Spleen (tissue), 11 donors: ENCODE data around the gene TMEM129. TPM values are rescaled to one million over a fixed set of nuclear protein-coding genes. Genes with fewer than 3 reads are reported as not detected.

Source experiments
- DNase-seq: peaks from one replicate; pipeline ENCODE4 v3.0.0-alpha.2; 2020
- H3K27ac ChIP-seq, 8 donors: fragments of 200-600 bp; sonication (generic) in 7 of 8; 1 replicate in 4 of 8; 2 replicates in 4 of 8; pipeline versions ENCODE4 v1.5.0 to v1.8.0; 2016 to 2021; ENCODE audit warnings: inconsistent platforms in 4 of 8, mild to moderate bottlenecking in 4 of 8, moderate library complexity in 1 of 8
- H3K27me3 ChIP-seq, 7 donors: fragments of 200-600 bp; sonication (generic) in 6 of 7; replicated peaks in 1 of 7; 1 replicate in 4 of 7; 2 replicates in 3 of 7; pipeline versions ENCODE4 v1.5.0 to v1.8.0; 2016 to 2021; ENCODE audit warnings: inconsistent platforms in 3 of 7, mild to moderate bottlenecking in 1 of 7
- H3K36me3 ChIP-seq, 6 donors: fragments of 200-600 bp; sonication (generic) in 5 of 6; 1 replicate in 4 of 6; 2 replicates in 2 of 6; pipeline versions ENCODE4 v1.5.0 to v1.8.0; 2016 to 2021; ENCODE audit warnings: inconsistent platforms in 2 of 6
- H3K4me1 ChIP-seq, 6 donors: fragments of 200-600 bp; sonication (generic) in 5 of 6; 1 replicate in 3 of 6; 2 replicates in 3 of 6; pipeline versions ENCODE4 v1.5.0 to v1.8.0; 2016 to 2021; ENCODE audit warnings: inconsistent platforms in 3 of 6
- H3K4me3 ChIP-seq, 8 donors: fragments of 200-600 bp; sonication (generic) in 7 of 8; 1 replicate in 4 of 8; 2 replicates in 4 of 8; pipeline versions ENCODE4 v1.5.0 to v1.8.0; 2016 to 2021; ENCODE audit warnings: inconsistent platforms in 4 of 8, mild to moderate bottlenecking in 4 of 8, moderate library complexity in 2 of 8
- H3K9me3 ChIP-seq, 8 donors: fragments of 200-600 bp; sonication (generic) in 7 of 8; 1 replicate in 4 of 8; 2 replicates in 4 of 8; pipeline versions ENCODE4 v1.5.0 to v1.8.0; 2016 to 2021; ENCODE audit warnings: inconsistent platforms in 4 of 8
- POLR2A ChIP-seq, 3 donors: fragments of 450-650 bp; IDR thresholded peaks; one replicate each; pipeline ENCODE4 v1.5.1; 2017; ENCODE audit warnings: antibody characterized with exemption in 3 of 3, mild to moderate bottlenecking in 1 of 3
- POLR2AphosphoS5 ChIP-seq, 3 donors: sonication (generic); formaldehyde crosslinking; IDR thresholded peaks; one replicate each; pipeline ENCODE4 v1.5.1; 2017; ENCODE audit warnings: antibody characterized with exemption in 3 of 3
- whole genome bisulfite sequencing, 5 donors: extraction: QIAGEN DNeasy Blood & Tissue Kit in 3 of 5; methylation state at CpG; one replicate each; pipeline versions ENCODE4 v1.1.5 to v1.1.7; 2013 to 2018; 5-methylcytosine and 5-hydroxymethylcytosine counted together
- intact Hi-C: fragments of 100-400 bp; cut with DNase I; formaldehyde crosslinking; loops from one replicate; pipeline ENCODE4 v1.15.0; 2023; ENCODE audit warnings: low total_unique reads
- polyA plus RNA-seq, 3 donors: library from polyadenylated mRNA; stranded (reverse); fragments of 200-250 nt; gene quantifications; one replicate each; pipeline ENCODE4 v1.2.1, GENCODE V29; 2013
- total RNA-seq, 7 donors: library from RNA; depleted of rRNA in 3 of 7; stranded (reverse); fragments of >200 nt in 3 of 7; fragmentation: NEBNext Ultra II Directional in 4 of 7; extraction: Animal tissue kit (Norgen Biotek cat#: 25700) in 4 of 7; gene quantifications; one replicate each; pipeline versions ENCODE4 v1.1.0 to v1.2.1, GENCODE V29; 2016 to 2021
- TF ChIP-seq, protein P1 (sequence below), 11 experiments: fragments of 200-600 bp in 7 of 11; fragments of 450-650 bp in 4 of 11; sonication (generic) in 4 of 11; IDR thresholded peaks in 8 of 11; conservative IDR thresholded peaks in 3 of 11; 1 replicate in 7 of 11; 2 replicates in 4 of 11; pipeline versions ENCODE4 v1.4.0 to v1.8.0; 2016 to 2021; ENCODE audit warnings: antibody characterized with exemption in 11 of 11, inconsistent platforms in 4 of 11, mild to moderate bottlenecking in 1 of 11
- donor health status: healthy with polysubstance abuse.
- donor health status: DM: no; HTN: no; CAD: no; lungs with moderate emphysema.
- donor health status: DM: no; HTN: no; CAD: no.
- donor health status: Bipolar disorder and iron deficiency.
- donor health status: healthy.
- donor health status: DM: no; HTN: no; CAD: no.
- donor health status: DM: yes; HTN: yes; CAD: no.

Gene TMEM129
- total and polyA plus RNA-seq, 10 donors: 17.2 to 51.0 (median 32.5) TPM

DNA sequence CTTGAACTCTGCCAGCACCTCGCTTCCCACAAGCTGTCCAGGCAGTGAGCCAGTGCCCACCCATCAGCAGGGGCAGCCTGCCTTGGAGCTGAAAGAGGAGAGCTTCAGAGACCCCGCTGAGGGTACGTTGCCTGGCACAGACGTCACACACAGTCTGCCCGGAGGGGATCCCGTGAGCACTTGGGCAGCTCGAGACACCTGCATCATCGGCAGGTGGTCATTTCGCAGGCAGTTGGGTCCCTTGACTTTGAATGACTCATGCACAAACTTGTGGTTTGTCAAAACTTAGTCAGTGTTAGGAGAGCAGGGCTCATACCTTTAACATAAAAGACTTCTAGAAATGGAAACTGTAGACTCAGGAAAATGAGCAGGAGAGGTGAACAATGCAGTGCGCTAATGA lies 10.1 kb upstream of the TMEM129 start:
- TF ChIP-seq POLR2AphosphoS5 (IDR thresholded peaks at IDR 0.05): no peak
- TF ChIP-seq, protein P1, sequence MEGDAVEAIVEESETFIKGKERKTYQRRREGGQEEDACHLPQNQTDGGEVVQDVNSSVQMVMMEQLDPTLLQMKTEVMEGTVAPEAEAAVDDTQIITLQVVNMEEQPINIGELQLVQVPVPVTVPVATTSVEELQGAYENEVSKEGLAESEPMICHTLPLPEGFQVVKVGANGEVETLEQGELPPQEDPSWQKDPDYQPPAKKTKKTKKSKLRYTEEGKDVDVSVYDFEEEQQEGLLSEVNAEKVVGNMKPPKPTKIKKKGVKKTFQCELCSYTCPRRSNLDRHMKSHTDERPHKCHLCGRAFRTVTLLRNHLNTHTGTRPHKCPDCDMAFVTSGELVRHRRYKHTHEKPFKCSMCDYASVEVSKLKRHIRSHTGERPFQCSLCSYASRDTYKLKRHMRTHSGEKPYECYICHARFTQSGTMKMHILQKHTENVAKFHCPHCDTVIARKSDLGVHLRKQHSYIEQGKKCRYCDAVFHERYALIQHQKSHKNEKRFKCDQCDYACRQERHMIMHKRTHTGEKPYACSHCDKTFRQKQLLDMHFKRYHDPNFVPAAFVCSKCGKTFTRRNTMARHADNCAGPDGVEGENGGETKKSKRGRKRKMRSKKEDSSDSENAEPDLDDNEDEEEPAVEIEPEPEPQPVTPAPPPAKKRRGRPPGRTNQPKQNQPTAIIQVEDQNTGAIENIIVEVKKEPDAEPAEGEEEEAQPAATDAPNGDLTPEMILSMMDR (IDR thresholded peaks at IDR 0.05 in 8 of 11, conservative IDR thresholded peaks at IDR 0.05 in 3 of 11): no peak
- TF ChIP-seq POLR2A (IDR thresholded peaks at IDR 0.05): no peak
- intact Hi-C loops: no loop called here
- 73 to 85% (median 79%) methylated on average over 10 of the region's 10 CpGs for WGBS, 5 donors
- no peaks in the 10 kb centered on the region for H3K9me3 ChIP-seq
- no peak overlapping the region for H3K4me3 ChIP-seq
- peak overlapping the region in 1 of 8 donors; percentile 4 for H3K27ac ChIP-seq
- no peaks in the 10 kb centered on the region for H3K27me3 ChIP-seq
- H3K4me1 ChIP-seq: peaks cover 27 to 53% (median 47%) of the 10 kb centered on the region in 6 donors
- DNase-seq: peak; percentile 74
- peaks cover 0 to 96% (median 73%) of the 10 kb centered on the region in 6 donors for H3K36me3 ChIP-seq

DNA sequence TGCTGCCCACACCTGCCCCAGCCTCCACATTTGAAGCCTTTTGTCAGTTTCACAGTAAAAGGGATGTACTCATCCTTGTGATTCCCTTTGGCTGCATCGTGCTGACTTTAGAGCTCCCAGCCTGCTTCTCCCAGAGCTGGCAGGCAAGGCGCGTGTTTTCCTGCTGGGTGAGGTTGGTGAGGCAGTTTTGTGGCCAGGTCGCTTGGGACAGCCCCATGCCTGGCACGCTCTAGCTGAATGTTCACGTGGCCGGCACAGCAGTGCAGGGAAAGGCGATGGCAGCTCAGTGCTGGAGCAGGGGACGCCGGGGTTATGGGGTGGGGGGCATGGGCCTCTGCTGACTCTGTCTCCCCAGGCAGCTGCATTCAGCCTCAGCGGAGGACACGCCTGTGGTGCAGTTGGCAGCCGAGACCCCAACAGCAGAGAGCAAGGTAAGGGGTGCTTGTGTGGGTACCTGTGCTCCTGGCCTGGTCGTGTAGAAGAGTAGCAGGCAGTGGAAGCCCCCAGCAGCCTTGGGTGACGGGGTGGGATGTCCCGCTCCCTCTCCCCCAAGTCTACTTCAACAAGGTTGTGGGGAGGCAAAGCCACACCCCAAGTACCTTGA lies 9.5 kb upstream of the TMEM129 start:
- Histone ChIP-seq H3K27ac (peak overlapping the region in 1 of 8 donors; percentile 4), H3K4me1 (peaks cover 27 to 59% (median 52%) of the 10 kb centered on the region in 6 donors), H3K27me3 (no peaks in the 10 kb centered on the region), H3K4me3 (no peak overlapping the region), H3K9me3 (no peaks in the 10 kb centered on the region), H3K36me3 (peaks cover 0 to 95% (median 69%) of the 10 kb centered on the region in 6 donors)
- whole genome bisulfite sequencing, 5 donors: 86 to 93% (median 88%) methylated on average over 15 to 16 of the region's 16 CpGs
- TF ChIP-seq, protein P1 (IDR thresholded peaks at IDR 0.05 in 8 of 11, conservative IDR thresholded peaks at IDR 0.05 in 3 of 11): no peak
- DNase-seq: peak; percentile 69
- intact Hi-C loops: no loop called here

DNA sequence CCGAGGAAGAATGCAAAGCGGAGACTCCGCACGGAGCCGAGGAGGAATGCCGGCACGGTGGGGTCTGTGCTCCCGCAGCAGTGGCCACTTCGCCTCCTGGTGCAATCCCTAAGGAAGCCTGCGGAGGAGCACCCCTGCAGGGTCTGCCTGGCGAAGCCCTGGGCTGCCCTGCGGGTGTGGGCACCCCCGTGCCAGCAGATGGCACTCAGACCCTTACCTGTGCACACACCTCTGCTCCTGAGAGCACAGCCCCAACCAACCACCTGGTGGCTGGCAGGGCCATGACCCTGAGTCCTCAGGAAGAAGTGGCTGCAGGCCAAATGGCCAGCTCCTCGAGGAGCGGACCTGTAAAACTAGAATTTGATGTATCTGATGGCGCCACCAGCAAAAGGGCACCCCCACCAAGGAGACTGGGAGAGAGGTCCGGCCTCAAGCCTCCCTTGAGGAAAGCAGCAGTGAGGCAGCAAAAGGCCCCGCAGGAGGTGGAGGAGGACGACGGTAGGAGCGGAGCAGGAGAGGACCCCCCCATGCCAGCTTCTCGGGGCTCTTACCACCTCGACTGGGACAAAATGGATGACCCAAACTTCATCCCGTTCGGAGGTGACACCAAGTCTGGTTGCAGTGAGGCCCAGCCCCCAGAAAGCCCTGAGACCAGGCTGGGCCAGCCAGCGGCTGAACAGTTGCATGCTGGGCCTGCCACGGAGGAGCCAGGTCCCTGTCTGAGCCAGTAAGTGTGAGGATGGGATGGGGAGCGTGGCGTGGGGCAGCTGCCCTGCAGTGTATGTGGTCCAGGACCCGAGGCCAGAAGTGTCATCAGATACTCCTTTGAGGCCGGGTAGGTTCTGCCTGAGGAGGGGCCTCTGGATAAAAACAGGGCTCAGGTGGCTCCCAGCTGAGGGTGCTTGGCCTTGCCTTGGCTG lies 7.2 kb upstream of the TMEM129 start:
- WGBS, 5 donors: 77 to 90% (median 85%) methylated on average over 23 to 31 of the region's 31 CpGs
- H3K36me3 ChIP-seq: peaks cover 0 to 94% (median 47%) of the 10 kb centered on the region in 6 donors
- intact Hi-C loops: loop anchor here (5.0 kb wide), 1 partner anchor 36 kb away; no protein-coding TSS in a partner anchor
- DNase-seq: peak; percentile 79
- peaks cover 32 to 82% (median 74%) of the 10 kb centered on the region in 6 donors for H3K4me1 ChIP-seq
- H3K27ac ChIP-seq: peak overlapping the region in 6 of 8 donors; percentile 64 to 100 (median 82)
- H3K9me3 ChIP-seq: no peaks in the 10 kb centered on the region
- TF ChIP-seq POLR2AphosphoS5 (IDR thresholded peaks at IDR 0.05) (peak in 1 of 3 donors; percentile 20), POLR2A (IDR thresholded peaks at IDR 0.05) (no peak)
- TF ChIP-seq, protein P1 (IDR thresholded peaks at IDR 0.05 in 8 of 11, conservative IDR thresholded peaks at IDR 0.05 in 3 of 11): no peak
- H3K27me3 ChIP-seq: no peaks in the 10 kb centered on the region
- peak overlapping the region in 5 of 8 donors; percentile 11 to 52 (median 18) for H3K4me3 ChIP-seq
